ENCODE data around the gene C15orf62.

Gene C15orf62, protein sequence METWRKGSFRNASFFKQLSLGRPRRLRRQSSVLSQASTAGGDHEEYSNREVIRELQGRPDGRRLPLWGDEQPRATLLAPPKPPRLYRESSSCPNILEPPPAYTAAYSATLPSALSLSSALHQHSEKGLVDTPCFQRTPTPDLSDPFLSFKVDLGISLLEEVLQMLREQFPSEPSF

DNA sequence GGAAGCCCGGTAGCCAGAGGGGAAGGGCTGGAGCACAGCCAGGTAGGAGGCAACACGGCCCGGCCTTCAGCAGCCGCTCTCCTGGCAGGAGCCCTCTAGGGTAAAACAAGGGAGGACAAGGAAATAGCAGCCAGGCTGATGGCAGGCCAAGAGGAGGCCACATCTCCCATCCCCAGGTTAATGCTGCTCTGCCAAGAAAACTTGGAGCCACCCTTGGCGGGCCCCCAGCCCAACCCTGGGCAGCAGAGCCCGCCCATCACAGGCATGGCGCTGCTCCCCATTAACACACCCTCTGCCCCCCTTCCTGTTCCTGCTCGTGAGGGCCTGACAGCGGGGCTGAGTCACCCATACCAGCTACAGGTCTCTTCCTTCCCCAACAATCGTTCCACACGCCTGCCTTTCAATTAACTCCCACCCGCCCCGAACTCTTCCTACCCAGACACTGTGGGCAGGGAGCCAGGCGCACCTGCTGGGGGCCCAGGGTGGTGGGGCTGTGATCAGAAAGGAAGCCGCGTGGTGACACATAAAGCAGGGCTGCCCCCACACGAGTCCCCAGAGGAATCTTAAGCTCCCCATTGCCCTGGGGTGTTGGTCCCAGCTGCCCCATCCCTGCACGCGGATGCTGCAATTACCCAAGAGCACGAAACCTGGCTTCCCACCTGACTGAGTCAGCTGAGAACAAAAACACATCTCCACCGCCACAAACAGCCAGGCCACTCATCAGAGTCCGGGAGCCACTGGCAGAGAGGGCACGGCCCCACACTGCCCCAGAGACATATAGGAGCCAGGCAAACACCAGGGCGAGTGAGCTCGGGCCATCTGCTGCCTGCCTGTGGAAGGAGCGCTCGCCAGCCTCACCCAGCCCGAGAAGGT, at the start of gene C15orf62:
C15orf62 (plus strand) TSS at position 707 of the 873 bp plus-strand sequence. CDS start 516 bp downstream, outside the sequence.
- DNase-seq = no peak

DNA sequence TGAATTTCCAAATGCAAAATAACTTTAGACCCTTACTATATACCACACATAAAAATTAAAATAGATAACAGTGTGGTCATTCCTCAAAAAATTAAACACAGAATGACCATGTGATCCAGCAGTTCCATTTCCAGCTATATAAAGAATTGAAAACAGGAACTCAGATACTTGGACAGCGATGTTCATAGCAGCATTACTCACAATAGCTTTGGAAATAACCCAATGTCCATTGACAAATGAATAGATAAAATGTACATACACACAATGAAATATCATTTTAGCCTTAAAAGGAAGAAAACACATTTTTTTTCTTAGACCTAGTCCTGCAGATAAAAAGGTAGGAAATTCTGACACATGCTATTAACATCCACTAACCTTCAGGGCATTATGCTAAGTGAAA, 48.1 kb upstream of the C15orf62 start:
- no peak for DNase-seq

- DNase-seq = no peak
Observed at GRCh38 chr15:40722354-40722753, 47.4 kb upstream of the C15orf62 start.

GRCh38 chr15:40722934-40723333, 46.8 kb upstream of the C15orf62 start:
- DNase-seq = no peak

DNA sequence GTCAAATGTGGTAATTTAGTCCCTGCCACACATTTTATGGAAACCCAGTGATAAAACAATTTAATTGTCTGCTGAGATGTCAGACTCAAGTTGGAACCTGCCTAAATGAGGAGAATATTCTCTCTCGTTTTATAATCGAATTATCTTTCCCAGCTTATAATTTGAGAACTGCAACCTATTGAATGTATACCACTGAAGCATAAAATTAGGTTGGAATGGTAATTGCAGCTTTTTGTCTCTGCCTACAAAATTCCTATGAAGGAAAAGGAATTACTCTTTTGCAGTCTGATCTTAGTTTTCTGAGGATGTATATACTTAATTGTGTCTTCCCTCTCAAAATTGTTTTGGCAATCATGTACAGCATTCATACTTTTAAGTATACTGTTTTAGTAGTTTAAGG, 45.9 kb upstream of the C15orf62 start:
- DNase-seq = no peak

- no peak for DNase-seq
Observed at GRCh38 chr15:40731034-40731433, 38.7 kb upstream of the C15orf62 start.

DNA sequence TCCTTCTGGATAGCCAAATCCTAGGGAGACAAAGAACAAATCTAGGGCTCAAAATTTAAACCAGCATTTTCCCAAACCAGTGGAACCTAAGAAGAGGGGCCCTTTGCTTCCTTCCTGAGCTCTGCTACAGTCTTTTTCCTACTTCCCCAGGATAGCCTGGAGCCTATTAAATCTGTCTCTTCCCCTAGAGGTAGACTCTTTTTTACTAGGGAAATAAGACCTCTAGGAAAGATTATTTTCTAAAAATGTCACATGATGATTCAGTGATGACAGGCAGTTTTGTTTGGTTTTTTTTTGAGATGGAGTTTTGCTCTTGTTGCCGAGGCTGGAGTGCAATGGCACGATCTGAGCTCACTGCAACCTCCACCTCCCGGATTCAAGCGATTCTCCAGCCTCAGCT, 33.2 kb upstream of the C15orf62 start:
- no peak for DNase-seq

DNA sequence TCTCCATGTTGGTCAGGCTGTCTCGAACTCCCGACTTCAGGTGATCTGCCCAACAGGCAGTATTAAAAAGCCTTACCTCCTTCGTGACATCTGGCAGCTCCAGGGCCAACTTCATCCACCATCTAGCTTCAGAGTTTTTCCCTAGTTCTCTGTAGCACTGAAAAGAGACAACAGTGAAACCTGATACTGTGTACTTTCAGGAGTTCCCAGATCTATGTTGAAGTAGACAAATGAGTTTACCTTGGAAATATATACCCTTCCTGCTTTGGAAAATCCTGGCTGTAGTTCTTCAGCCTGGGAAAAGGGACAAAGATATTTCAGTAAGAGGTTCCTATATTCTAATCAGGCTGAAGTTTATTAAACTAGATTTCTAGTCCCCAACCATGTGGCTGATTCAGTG, 32.7 kb upstream of the C15orf62 start:
- no peak for DNase-seq

GRCh38 chr15:40739047-40739446, 30.7 kb upstream of the C15orf62 start:
- no peak for DNase-seq

DNA sequence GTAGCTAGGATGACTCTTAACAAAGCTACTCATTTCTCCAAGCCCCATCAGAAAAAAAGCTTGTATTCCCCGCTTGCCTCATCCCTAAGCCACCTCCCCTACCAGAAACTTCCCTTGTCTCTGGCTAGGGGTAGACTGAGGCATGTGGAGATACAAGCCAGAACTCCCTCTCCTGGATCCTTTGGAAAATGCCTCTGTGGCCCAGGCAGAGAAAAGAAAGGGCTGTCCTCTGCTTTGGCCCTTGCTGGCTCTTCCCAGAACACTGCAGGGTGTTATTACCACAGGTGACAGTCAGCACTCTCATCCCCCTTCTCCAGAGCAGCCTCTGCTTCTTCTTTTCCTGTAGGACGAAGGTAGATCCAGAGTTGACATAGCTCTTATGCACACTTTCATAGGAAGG, 29.9 kb upstream of the C15orf62 start:
- DNase-seq = no peak

- no peak for DNase-seq
Observed at GRCh38 chr15:40743485-40743901, 26.3 kb upstream of the C15orf62 start.

DNA sequence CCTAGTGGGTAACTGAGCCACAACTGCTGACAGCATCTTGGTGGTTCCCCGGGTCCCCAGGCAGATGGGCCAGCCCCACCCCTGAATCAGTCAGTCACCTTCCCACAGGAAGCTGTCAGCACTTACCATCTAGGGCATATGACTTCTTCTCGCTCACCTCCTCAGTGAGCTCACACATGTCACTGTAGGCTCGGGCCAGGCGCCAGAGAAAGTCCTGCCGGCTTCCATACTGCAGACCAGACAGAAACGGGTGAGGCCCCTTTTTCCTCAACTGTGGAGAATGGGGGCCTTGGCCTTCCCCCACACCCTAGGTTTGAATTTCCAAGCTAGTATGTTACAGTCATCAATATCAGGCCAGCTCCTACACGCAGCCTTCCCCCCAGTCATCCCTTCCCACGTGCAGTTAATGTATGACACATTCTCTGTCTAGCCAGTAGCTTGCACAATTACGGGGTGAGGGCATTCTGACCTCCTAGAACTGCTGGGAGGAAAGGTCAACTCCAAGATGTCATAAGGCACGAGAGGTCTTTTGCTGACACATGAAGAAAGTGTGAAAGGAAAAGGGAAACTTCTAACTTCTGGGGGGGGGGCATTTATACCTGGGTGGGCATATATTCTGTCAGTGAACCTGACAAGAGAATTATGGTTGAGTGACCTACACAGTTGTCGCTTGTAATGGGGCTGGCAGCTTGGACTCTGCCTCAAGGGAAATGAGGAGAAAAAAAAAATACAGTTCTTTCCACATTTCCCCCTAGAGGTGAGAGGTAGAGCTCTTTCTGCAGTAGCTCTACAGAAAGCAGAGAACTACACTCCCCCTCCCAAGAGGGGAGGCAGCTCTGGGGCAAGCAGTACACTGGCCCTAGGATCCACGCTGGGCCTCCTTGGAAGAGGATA, 25.6 kb upstream of the C15orf62 start:
- DNase-seq = no peak

- DNase-seq = no peak
Observed at GRCh38 chr15:40744815-40745152, 25.0 kb upstream of the C15orf62 start.

- DNase-seq = no peak
Observed at GRCh38 chr15:40746916-40747418, 22.8 kb upstream of the C15orf62 start.

DNA sequence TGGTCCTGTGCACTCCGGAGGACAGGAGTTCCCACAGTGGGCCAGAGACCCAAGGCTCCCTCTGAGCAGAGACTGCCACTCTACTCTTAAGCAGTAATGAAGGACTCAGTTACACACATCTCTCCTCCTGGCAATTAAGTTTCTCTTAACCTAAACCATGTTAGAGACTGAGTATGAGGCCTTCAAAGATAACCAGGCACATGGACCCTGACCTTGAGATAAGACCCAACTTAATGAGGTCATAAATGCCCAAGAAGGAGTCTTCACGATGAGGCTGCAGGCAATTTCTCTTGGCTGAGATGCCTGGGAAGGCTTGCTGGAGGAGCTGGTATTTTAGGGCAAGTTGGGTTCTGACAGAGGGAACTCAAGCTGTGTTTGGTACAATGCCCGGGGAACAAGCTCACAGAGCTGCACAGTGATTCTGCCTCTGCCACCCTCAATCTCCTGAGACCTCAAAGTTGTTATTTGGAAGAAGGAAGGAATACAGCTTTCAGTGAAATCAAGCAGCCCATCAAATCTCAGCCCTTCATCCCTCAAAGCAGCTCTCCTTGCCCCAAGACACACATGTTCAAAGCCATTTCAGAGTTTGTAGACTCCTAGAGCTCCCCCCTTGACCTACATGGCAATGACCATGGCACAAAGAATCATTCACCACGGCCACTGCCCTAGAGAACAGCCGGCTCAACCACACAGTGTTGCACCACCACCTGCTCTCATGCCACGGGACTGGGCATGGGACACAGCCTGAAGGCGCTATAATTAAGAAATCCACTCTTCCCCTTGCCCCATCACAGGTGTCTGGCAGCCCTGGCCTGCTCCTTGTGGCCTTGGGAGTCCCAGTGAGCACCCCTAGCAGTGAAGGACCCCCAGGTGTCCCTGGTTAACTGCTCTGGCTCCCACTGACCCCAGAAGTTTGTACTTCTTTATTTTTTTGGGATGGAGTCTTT, 21.8 kb upstream of the C15orf62 start:
- no peak for DNase-seq

- DNase-seq = no peak
Observed at GRCh38 chr15:40749151-40749630, 20.6 kb upstream of the C15orf62 start.

DNA sequence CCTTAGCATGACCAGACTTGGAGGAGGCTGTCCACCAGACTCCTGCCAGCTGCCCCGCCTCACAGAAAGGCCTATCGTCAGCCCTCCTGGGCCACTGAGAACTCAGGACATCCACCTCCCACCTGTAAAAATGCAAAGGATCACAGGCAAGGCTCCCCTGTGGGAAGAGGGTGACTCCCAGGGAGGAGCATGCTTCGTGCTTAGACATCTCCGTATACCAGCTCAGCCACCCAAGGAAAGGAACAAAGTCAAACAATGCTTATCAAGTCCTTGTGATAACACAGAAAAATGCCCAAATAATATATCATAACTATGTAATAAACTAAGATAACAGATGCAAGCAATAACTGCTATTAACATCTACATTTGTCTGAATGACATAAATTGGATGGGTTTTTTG, 18.9 kb upstream of the C15orf62 start:
- DNase-seq = no peak

DNA sequence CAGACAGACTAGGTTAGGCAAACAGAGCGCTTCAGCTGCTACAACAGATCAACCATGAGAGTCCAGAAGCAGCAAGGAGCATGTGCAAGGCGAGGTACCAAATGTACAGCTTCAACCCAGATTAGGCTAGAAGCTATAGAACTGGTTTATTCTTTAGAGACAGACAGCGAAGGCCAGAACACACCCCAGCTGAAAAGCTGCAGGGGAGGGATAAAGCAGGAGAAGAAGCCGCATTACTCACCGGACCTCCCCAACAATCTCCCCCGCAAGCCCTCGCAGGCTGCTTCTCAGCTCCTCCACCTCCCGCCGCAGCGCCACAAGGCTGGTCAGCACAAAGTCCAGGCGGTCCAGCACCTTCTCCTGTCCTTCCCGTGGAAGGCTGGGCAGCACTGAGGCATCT, 18.0 kb upstream of the C15orf62 start:
- DNase-seq = no peak

DNA sequence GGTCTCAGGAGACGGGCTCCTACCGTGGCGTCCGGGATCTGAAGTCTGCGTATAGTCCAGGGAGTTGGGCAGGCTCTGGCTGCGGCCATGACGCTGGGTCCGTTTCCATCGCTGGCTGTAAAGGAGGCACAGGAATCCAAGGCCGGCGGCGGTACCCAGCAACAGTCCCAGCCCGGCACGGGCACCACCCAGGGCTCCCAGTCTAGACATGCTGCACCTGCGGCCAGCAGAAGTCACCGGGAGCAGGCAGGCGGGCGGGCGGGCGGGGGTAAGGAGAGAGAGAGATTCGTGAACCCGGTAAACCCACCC, 15.3 kb upstream of the C15orf62 start:
- no peak for DNase-seq

DNA sequence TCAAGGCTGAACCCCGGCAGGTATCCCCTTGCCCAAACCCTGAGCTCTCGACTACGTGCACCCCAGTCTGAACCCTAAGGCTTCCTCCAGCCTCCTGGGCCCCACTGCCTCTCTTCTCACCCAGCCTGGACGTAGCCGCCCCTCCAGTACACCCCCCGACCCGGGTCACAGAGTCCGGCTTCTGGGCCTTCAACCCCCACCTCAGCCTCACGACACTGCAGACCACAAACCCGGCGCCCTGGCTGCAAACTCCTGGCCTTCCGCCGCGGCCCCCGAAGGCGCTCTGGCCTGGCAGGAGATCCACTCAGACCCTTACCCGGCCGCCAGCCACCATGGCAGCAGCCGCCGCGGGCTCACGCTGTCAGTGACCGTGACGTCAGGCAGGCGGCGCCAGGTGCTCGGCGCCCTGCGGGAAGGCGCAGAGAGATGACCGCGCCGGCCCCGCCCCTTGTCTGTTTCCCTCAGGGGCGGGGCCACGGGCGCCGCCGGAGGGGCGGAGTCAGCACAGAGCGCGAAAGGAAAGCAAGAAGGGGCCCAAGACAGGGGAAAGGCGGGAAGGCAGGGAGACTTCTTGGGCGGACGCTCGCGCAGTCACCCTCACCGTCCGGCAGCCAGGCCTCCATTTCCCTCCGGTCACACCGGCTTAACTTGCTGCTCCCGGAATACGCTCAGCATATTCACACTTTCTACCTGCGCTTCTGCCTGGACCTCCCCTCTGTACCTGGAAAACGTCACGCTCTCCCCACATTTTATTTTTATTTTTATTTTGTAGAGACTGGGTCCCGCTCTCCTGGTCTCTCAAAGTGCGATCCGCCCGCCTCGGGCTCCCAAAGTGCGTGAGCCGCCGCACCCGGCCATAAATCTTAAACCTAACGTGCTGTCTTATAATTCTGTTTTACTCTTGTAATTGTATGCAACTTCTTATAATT, 14.6 kb upstream of the C15orf62 start, which contains the start of gene RMDN3:
RMDN3 (minus strand) TSS at position 372 of the 929 bp plus-strand sequence. CDS start 471 bp downstream, outside the sequence.
- DNase-seq = peak; percentile 53

DNA sequence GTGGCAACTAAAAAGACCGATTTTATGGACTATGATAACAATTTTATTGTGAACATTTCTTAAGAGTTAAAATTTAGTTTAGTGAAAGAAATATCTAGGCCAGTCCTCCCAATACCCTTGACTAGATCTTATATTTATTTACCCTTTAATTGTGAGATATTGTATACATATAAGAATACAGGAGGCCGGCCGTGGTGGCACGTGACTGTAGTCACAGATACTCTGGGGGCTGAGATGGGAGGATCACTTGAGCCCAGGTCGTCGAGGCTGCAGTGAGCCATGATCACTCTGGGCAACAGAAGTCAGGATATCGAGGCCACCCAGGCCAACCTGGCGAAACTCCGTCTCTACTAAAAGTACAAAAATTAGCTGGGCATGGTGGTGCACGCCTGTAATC, 14.0 kb upstream of the C15orf62 start:
- DNase-seq = no peak

Measured in NCI-H2029 treated with DMSO at 0.1 percent for 48 hours (cell line).